ENCODE data around the gene RASA3. TPM values are rescaled to one million over a fixed set of nuclear protein-coding genes. Genes with fewer than 3 reads are reported as not detected.

Gene RASA3
- total and polyA plus RNA-seq, 2 of the 8 experiments (the other 6 are each of a cell fraction or from before 2014, with no cell fraction given), result 7.5 to 21.9 TPM

- no peak for TF ChIP-seq TAF1 (IDR thresholded peaks at IDR 0.05; ENCODE audit: low read depth, low read length)
- TF ChIP-seq PHF8 (conservative IDR thresholded peaks at IDR 0.05; ENCODE audit: low read depth, low read length), result peak; percentile 42; the same call in 1 of the 2 replicates
- no peak for TF ChIP-seq ZNF274 (IDR thresholded peaks at IDR 0.05; ENCODE audit: borderline replicate concordance, extremely low read depth, low read length)
These were observed at the start of gene RASA3 (continued) for GRCh38 chr13:114132419-114133121.
